Activated CD8-positive, alpha-beta T cell treated with anti-CD3 and anti-CD28 coated beads, Interleukin-2, amount 10 ng/mL, durations not matched to agents 7 days and 5 days (primary cell): ENCODE measurements around the gene MTMR1. TPM values are rescaled to one million over a fixed set of nuclear protein-coding genes. Genes with fewer than 3 reads are reported as not detected.
A peak's percentile ranks its signal among the peaks of the same experiment; 100 is the strongest.

Source experiments
- ATAC-seq: fragments of 150-1000 bp; cut with Tn5 transposase; one replicate; pipeline ENCODE4 v1.10.0; 2021; ENCODE audit warnings: moderate library complexity
- CTCF ChIA-PET: fragments of 350-600 bp; sonication (Branson Sonifier 250); formaldehyde crosslinking; loops from one replicate; lab custom pipeline; 2021; ENCODE audit warnings: antibody characterized with exemption; lab: Charles Lee
- POLR2A ChIA-PET: fragments of 350-600 bp; sonication (Branson Sonifier 250); formaldehyde crosslinking; loops from one replicate; lab custom pipeline; 2021; ENCODE audit warnings: antibody characterized with exemption; lab: Charles Lee
- DNase-seq: peaks from one replicate; pipeline ENCODE4 v3.0.0-alpha.2; 2020
- H3K27ac Mint-ChIP-seq: one replicate; pipeline ENCODE4 v1.8.0; 2021; ENCODE audit warnings: mild to moderate bottlenecking, mixed read lengths
- H3K27me3 Mint-ChIP-seq: one replicate; pipeline ENCODE4 v1.8.0; 2021; ENCODE audit warnings: low read depth, mixed read lengths
- H3K36me3 Mint-ChIP-seq: one replicate; pipeline ENCODE4 v1.8.0; 2021; ENCODE audit warnings: low read depth, mixed read lengths
- H3K4me1 Mint-ChIP-seq: one replicate; pipeline ENCODE4 v1.8.0; 2021; ENCODE audit warnings: low read depth, mixed read lengths
- H3K4me3 Mint-ChIP-seq: one replicate; pipeline ENCODE4 v1.8.0; 2021; ENCODE audit warnings: mild to moderate bottlenecking, mixed read lengths
- H3K9me3 Mint-ChIP-seq: one replicate; pipeline ENCODE4 v1.8.0; 2022; ENCODE audit warnings: mixed read lengths; ENCODE audit not compliant: insufficient read depth
- total RNA-seq, 2 experiments: library from RNA; stranded (reverse); gene quantifications; one replicate each; pipeline ENCODE4 v1.2.3, GENCODE V29; 2021

The MTMR1 gene
- total RNA-seq, 2 experiments from 2014 or later: 45.0 to 49.4 TPM

- Mint-ChIP-seq H3K4me3 (no peak overlapping the region), H3K4me1 (no peaks in the 10 kb centered on the region), H3K27me3 (no peaks in the 10 kb centered on the region), H3K36me3 (peaks cover 5% of the 10 kb centered on the region), H3K9me3 (no peaks in the 10 kb centered on the region), H3K27ac (no peak overlapping the region)
- ChIA-PET CTCF (interaction anchor here (1.5 to 5.1 kb wide), 2 partner anchors 23 to 311 kb away, joined by 4 to 60 read pairs; no protein-coding TSS in a partner anchor), POLR2A (no interaction called here)
- ATAC-seq (no peak), DNase-seq (no peak)
These were observed 77.9 kb downstream of the MTMR1 start for GRCh38 chrX:150771116-150771515.

- Mint-ChIP-seq H3K27me3 (no peaks in the 10 kb centered on the region), H3K4me3 (no peak overlapping the region), H3K27ac (peak overlapping the region; percentile 49), H3K4me1 (no peaks in the 10 kb centered on the region), H3K9me3 (no peaks in the 10 kb centered on the region), H3K36me3 (peaks cover 5% of the 10 kb centered on the region)
- peak; percentile 93 for ATAC-seq
- CTCF ChIA-PET: interaction anchor here (0.6 to 5.1 kb wide), 14 partner anchors 9 to 379 kb away, joined by 3 to 60 read pairs (median 4); partner anchors contain the start of gene HMGB3
- DNase-seq: peak; percentile 79
- POLR2A ChIA-PET: interaction anchor here (1.1 kb wide), 1 partner anchor 310 kb away, joined by 4 read pairs; no protein-coding TSS in a partner anchor
These were observed 79.2 kb downstream of the MTMR1 start for GRCh38 chrX:150772150-150772970.

GRCh38 chrX:150773117-150773516 lies 79.9 kb downstream of the MTMR1 start:
- no peaks in the 10 kb centered on the region for H3K4me1 Mint-ChIP-seq
- ChIA-PET POLR2A (no interaction called here), CTCF (interaction anchor here (1.4 to 5.1 kb wide), 2 partner anchors 9 to 309 kb away, joined by 6 to 60 read pairs; no protein-coding TSS in a partner anchor)
- H3K27ac Mint-ChIP-seq: no peak overlapping the region
- no peaks in the 10 kb centered on the region for H3K9me3 Mint-ChIP-seq
- DNase-seq (no peak), ATAC-seq (no peak)
- peaks cover 5% of the 10 kb centered on the region for H3K36me3 Mint-ChIP-seq
- H3K27me3 Mint-ChIP-seq: no peaks in the 10 kb centered on the region
- H3K4me3 Mint-ChIP-seq: no peak overlapping the region

- ATAC-seq (no peak), DNase-seq (no peak)
- Mint-ChIP-seq H3K36me3 (peaks cover 5% of the 10 kb centered on the region), H3K4me3 (no peak overlapping the region), H3K27me3 (no peaks in the 10 kb centered on the region), H3K27ac (no peak overlapping the region), H3K9me3 (no peaks in the 10 kb centered on the region), H3K4me1 (no peaks in the 10 kb centered on the region)
- POLR2A ChIA-PET: no interaction called here
- CTCF ChIA-PET: interaction anchor here (5.1 kb wide), 1 partner anchor 308 kb away, joined by 60 read pairs; no protein-coding TSS in a partner anchor
These were observed 80.4 kb downstream of the MTMR1 start for GRCh38 chrX:150773634-150774033.

- Mint-ChIP-seq H3K27ac (no peak overlapping the region), H3K36me3 (peaks cover 5% of the 10 kb centered on the region), H3K27me3 (no peaks in the 10 kb centered on the region), H3K9me3 (no peaks in the 10 kb centered on the region), H3K4me3 (no peak overlapping the region), H3K4me1 (peaks cover 7% of the 10 kb centered on the region)
- CTCF ChIA-PET: interaction anchor here (5.1 kb wide), 1 partner anchor 307 kb away, joined by 60 read pairs; no protein-coding TSS in a partner anchor
- DNase-seq: no peak
- no peak for ATAC-seq
- POLR2A ChIA-PET: no interaction called here
These were observed 81.8 kb downstream of the MTMR1 start for GRCh38 chrX:150774798-150775568.

GRCh38 chrX:150775569-150776350 lies 82.6 kb downstream of the MTMR1 start:
- CTCF ChIA-PET: interaction anchor here (5.1 kb wide), 1 partner anchor 306 kb away, joined by 60 read pairs; no protein-coding TSS in a partner anchor
- POLR2A ChIA-PET: no interaction called here
- Mint-ChIP-seq H3K4me3 (no peak overlapping the region), H3K9me3 (no peaks in the 10 kb centered on the region), H3K36me3 (peaks cover 5% of the 10 kb centered on the region), H3K4me1 (peaks cover 7% of the 10 kb centered on the region), H3K27ac (no peak overlapping the region), H3K27me3 (no peaks in the 10 kb centered on the region)
- ATAC-seq (no peak), DNase-seq (no peak)

- peaks cover 5% of the 10 kb centered on the region for H3K36me3 Mint-ChIP-seq
- no peaks in the 10 kb centered on the region for H3K9me3 Mint-ChIP-seq
- no peak overlapping the region for H3K27ac Mint-ChIP-seq
- POLR2A ChIA-PET: no interaction called here
- H3K27me3 Mint-ChIP-seq: no peaks in the 10 kb centered on the region
- H3K4me1 Mint-ChIP-seq: peaks cover 7% of the 10 kb centered on the region
- ATAC-seq (no peak), DNase-seq (no peak)
- no peak overlapping the region for H3K4me3 Mint-ChIP-seq
- CTCF ChIA-PET: no interaction called here
These were observed 84.3 kb downstream of the MTMR1 start for GRCh38 chrX:150777328-150777992.

- Mint-ChIP-seq H3K36me3 (peaks cover 5% of the 10 kb centered on the region), H3K27ac (no peak overlapping the region), H3K9me3 (no peaks in the 10 kb centered on the region), H3K4me1 (peaks cover 7% of the 10 kb centered on the region), H3K4me3 (no peak overlapping the region), H3K27me3 (no peaks in the 10 kb centered on the region)
- ChIA-PET POLR2A (no interaction called here), CTCF (no interaction called here)
- no peak for DNase-seq
- no peak for ATAC-seq
These were observed 86.2 kb downstream of the MTMR1 start for GRCh38 chrX:150779385-150779784.

- peaks cover 7% of the 10 kb centered on the region for H3K4me1 Mint-ChIP-seq
- DNase-seq (no peak), ATAC-seq (no peak)
- H3K4me3 Mint-ChIP-seq: no peak overlapping the region
- H3K27ac Mint-ChIP-seq: no peak overlapping the region
- H3K36me3 Mint-ChIP-seq: no peaks in the 10 kb centered on the region
- no peaks in the 10 kb centered on the region for H3K27me3 Mint-ChIP-seq
- no peaks in the 10 kb centered on the region for H3K9me3 Mint-ChIP-seq
- ChIA-PET CTCF (interaction anchor here (2.0 kb wide), 1 partner anchor 9 kb away, joined by 6 read pairs; no protein-coding TSS in a partner anchor), POLR2A (no interaction called here)
These were observed 88.5 kb downstream of the MTMR1 start for GRCh38 chrX:150781677-150782076.

- Mint-ChIP-seq H3K9me3 (no peaks in the 10 kb centered on the region), H3K27me3 (no peaks in the 10 kb centered on the region), H3K4me3 (no peak overlapping the region), H3K36me3 (peaks cover 24% of the 10 kb centered on the region), H3K4me1 (no peaks in the 10 kb centered on the region), H3K27ac (no peak overlapping the region)
- ChIA-PET POLR2A (no interaction called here), CTCF (no interaction called here)
- ATAC-seq: no peak
- no peak for DNase-seq
These were observed 96.8 kb downstream of the MTMR1 start for GRCh38 chrX:150790021-150790420.
